CD4-positive, alpha-beta T cell treated with Interleukin-2 at 100 ng/mL for 4 hours (primary cell): ENCODE measurements around the gene HS6ST2.
"Not testable (repeated sequence)": the region's sequence is repeated elsewhere in the genome, so short reads cannot be mapped to it uniquely, and the experiment has no call there.

Source experiments
- DNase-seq: peaks from one replicate; pipeline ENCODE4 v3.0.0-alpha.2; 2020; ENCODE audit warnings: low spot score

The HS6ST2 gene

DNA sequence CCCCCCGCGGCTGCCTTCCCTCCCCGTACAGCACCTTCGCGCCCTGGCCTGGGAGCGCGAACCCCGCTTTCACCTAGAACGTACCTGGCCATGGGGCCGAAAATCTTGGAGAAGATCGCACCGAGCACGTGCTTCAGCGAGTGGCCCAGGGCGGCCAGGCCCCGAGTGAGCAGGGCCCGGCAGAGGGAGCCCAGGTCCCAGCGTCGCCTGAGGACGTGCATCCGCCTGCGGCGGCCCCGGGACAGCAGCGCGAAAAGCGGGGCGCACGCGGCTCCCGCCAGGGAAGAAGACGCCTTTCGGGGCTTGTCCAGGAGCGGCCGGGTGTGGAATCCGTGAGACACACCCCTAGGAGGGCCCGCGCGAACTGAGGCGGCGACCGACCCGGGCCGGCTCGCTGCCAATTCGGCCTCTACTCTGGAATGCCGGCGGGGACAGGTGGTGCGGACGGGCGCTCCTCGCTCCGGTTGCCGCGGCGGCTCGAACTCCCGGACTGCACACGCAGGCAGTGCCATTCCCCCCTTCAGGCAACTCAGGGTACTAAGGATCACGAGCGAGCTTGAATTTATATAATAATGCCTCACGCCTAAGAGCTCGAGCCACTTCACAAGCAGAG lies at the start of gene HS6ST2:
Gene HS6ST2 (minus strand): TSS at position 539 of the 613 bp plus-strand sequence.
- no peak for DNase-seq

DNA sequence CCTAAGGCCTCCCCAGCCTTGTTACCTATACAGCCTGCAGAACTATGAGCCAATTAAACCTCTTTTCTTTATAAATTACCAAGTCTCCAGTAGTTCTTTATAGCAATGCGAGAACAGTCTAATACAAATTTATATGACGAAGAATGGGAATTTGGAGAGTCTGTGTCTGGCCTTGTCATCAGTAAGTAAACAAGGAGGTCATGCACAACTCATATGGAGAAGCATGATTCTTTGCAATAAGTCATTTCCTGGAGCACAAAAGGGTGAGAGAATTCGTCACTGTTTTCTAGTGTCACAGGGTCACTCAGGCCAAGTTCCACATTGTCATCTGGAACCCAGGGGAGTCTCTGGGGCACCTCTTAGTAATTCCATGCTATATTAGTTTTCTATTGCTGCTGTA lies 49.0 kb upstream of the HS6ST2 start:
- DNase-seq, result no peak

DNA sequence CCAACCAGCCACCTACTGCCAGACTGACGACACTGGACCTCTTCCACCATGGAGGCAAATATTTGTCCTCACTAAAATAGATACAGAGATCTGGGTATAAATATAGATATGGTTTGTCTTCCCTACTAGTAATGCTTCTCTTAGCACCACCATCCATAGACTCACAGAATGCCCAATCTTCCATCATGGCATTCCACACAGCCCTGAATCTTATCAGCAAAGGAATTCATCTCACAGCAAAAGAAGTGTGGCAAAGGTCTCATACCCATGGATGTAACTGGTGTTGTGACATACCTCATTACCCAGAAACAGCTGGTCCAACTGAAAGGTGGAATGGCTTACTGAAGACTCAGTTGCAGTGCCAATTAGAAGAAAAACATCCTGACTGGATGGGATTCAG lies 47.2 kb upstream of the HS6ST2 start:
- DNase-seq, result no peak

DNA sequence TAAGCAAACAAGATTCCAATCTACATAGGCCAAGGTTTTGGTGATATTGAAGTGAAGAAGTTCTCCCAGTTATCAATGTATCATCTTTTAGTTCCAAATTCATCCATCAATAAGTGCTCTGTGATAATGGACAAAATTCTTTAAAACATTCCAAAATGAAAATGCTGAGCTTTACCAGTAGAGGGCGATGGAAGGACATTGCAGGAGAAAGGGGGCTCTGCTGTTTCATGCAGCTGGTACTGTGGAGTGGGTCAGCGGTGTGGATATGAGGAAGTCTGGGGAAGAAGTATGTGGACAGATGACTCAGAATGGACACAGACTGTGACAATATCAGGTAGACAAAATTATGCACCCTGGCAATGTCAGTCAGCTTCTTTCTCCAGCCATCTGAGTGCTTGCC lies 46.6 kb upstream of the HS6ST2 start:
- DNase-seq, result no peak

DNA sequence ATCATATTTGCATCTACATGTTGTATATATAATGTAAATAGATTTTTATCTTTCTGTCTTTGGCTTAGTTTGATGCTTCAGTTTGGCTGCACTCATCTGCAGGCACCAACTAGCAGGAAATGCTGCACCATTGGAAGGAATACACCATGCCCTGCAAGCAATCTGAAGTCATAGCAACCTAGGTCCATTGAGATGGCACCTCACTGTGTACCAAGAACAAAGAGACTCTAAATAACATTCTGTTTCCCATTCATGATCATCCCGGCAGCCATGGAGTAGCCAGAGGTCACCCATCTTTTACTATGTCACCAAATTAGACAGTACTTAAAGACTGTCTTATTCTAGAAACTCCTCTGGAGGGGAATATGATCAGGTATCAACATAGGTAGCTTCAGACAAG lies 40.8 kb upstream of the HS6ST2 start:
- DNase-seq, result no peak

DNA sequence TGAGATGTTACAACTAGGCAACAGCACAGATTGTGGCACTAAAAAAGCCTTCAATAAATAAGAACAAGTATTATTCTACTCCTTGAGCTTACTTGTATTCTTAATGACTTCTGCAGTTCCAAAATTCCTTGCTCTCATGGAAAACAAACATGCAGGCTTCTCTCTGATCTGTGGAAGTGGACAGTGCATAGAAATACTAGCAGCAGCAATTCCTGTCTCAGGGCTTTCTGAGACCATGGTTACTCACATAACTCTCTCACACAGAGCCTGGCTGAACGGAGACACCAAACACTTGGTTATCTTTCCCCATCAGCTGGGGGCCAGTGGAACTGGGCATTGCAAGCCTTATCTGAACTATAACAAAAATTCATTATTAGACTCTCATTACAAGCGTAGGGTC lies 32.4 kb upstream of the HS6ST2 start:
- no peak for DNase-seq

DNA sequence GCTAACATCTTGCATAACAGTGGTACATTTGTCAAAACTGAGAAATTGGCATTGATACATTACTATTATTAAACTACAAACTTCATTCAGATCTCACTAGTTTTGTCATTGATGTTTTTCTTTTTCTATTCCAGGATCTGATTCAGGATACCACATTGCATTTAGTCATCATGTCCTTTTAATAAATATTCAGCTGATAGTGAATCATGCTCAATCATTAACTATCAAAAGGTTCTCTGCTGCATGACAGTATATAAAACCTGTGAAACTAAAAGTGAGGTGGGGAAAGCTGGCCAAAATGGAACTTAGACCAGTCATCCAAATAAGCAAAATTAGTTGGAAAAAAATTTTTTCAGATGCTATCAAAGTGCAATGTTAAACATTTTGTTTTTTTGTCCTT lies 28.1 kb upstream of the HS6ST2 start:
- DNase-seq, result no peak

DNA sequence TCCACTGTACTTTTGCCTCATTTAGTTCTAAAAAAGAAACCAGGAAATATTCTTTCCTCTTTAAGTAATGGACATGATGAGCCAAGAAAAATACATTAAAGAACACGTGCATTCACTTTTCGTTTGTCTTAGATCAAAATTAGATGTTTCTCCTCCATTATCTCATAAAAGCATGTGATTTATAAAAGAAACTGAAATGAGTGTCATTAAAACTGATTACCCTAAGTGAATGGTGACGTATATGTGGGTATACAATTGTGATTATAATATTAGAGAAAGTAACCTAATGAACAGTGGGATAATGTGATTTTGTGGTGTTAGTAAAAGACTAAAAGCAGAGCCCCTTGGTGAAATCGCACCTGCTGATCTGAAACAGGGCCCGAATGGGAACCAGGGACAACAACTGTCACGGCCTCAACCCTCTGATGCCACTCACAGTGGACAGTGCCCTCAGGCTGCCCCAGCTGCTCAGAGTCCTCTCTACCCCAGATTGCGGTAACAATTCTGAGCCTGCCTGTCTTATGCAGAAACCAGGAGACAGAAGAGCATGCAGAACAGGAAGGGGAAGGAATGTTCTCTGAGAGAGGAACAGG lies 25.7 kb upstream of the HS6ST2 start:
- DNase-seq, result no peak

DNA sequence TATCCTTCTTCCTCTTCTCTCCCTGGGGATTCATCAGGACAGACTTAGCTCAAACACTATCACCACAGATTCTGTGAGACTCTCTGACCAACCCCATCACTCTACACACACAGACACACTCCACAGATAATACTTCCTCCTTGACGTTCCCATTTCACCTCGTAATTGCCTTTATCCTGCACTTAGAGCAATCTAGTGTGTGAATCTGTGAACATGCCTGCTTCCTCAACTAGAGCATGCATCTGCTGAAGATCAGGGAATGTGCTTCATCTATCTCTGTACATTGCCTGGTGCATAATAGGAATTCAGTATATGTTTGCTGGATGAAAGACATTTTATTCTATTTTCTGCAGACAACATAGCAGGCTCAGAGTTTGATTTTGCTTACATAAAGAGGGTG lies 25.1 kb upstream of the HS6ST2 start:
- no peak for DNase-seq

DNA sequence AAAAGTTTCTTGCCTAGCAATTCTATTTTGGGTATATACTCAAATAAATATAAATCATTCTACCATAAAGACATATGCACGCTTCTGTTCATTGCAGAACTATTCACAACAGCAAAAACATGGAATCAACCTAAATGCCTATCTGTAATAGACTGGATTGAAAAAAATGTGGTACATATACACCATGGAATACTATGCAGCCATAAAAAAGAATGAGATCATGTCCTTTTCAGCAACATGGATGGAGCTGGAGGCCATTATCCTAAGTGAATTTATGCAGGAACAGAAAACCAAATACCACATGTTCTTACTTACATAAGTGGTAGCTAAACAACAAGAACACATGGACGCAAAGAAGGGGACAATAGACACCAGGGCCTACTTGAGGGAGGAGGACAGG lies 21.6 kb upstream of the HS6ST2 start:
- DNase-seq, result not testable (repeated sequence)

DNA sequence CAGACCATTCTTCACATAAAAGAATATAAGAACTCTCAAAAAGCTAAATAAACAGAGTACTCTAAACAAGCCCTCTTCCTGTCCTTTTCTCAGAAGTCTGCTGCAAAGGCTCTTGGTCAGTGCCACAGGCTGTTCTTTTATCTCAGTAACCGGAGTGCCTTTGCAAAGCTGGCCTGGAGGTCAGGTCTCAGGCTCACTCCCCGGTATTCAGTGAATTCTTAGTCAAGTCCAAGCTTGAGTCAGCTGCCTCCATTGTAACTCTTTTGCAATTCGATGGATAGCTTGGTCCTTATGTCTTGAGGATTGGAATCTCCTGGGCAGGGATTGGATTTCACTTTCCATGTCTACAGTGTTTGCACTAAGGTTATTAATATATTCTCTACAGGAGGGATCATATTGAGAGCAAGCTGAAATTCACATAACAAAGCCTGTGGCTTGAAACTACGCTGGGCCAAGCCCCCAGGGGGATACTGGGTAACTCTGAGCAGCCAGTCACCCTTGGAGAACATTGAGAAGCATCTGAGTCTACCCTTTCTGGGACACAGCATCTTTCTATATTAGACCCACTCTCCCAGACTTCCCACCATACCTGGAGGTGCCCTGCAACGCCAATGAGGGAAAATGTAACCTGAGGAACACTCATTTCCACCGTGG lies 10.0 kb upstream of the HS6ST2 start:
- no peak for DNase-seq

DNA sequence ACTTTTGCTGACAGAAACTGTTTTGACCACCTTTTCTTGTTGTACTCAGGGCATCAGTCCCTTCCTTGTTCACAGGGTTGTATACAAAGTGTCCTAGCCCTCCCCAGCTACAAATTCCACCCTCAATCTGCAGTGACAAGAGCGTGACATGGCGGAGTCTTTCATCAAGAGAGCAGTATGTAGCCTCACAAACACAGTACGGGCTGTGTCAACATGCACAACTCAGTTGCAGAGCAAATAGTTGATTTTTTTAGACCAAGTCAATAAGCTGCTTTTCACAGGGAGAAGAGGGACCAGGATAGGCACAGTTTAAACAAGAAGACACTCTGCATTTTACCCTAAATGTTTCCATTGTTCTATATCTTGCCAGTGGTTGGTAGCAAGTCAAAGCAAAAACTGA lies 8.6 kb upstream of the HS6ST2 start:
- no peak for DNase-seq

DNA sequence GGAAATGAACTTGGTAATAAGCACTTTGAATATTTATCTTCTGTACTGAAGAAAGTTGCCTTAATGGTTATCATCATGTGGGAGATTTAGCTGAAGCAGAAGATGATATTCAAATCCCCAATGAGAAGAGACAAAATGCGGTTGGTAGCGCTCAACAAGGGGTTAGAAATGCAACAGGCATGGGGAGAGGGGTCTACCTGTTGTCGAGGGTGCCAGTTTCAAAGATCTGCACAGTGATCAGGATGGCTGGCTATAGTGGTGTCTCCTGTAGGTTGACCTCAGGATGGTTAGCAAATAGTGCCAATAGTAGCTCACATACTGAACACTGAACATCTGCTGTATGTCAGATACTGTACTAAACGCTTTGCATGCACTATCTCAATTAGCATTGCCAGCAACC lies 7.0 kb upstream of the HS6ST2 start:
- DNase-seq, result no peak

DNA sequence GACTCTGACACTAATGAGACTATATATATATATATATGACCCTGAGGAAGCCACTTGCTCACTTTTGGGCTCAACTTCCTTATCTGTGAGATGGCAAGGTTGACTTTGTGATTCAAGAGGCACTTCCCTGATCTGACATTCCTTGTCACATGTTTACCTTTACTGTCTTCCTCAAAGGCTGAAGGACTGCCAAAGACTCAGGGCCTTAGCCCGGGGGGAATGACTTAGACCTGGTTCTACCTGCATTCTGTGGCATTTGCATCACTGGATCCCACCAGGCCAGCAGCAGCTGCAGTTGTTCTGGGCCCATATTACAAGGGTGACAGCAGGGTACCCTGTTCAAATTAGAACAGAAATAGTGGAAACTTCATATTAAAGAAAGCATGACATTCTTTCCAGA lies 3.1 kb upstream of the HS6ST2 start:
- no peak for DNase-seq

DNA sequence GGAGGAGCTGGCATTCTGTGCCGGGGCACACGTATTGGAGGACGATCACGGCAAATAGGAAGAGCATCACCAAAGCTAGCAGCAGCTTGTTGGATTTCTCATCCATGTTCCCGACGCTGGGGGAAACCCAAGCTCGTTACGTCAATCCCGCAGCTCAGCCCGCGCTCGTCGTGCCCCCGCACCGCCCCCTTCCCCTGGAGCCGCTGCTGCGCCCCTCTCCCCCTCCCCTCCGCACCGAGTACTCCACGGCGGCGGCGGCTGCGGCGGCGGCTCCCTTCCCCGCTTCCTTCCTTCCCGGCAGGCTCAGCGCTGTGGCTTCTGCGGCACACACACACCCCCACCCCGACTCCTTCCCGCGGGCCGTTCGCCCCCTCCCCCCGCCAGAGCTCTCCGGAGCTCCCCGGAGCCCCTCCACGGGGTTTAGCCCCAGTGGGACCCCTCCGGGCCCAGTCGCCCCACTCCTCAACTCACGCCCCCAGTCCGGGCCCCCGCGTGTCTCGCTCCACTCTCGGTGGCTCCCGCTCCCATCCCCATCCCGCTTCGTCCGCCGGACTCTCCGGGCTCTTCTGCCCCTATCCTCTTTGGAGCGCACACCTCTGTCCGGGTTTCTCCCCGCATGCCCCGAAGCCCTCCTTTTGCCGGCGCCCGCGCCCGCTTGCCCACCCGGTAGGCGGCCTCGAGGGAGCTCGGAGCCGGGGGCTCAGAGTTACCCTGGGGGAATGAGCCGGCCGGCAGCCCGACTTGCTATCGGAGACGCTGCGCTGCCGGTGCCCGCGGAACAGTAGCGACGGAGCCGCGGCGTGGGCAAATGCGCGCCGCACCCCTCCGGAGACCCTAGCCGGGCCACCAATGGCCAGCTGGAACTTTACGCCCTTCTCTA lies 978 bp downstream of the HS6ST2 start:
- no peak for DNase-seq

DNA sequence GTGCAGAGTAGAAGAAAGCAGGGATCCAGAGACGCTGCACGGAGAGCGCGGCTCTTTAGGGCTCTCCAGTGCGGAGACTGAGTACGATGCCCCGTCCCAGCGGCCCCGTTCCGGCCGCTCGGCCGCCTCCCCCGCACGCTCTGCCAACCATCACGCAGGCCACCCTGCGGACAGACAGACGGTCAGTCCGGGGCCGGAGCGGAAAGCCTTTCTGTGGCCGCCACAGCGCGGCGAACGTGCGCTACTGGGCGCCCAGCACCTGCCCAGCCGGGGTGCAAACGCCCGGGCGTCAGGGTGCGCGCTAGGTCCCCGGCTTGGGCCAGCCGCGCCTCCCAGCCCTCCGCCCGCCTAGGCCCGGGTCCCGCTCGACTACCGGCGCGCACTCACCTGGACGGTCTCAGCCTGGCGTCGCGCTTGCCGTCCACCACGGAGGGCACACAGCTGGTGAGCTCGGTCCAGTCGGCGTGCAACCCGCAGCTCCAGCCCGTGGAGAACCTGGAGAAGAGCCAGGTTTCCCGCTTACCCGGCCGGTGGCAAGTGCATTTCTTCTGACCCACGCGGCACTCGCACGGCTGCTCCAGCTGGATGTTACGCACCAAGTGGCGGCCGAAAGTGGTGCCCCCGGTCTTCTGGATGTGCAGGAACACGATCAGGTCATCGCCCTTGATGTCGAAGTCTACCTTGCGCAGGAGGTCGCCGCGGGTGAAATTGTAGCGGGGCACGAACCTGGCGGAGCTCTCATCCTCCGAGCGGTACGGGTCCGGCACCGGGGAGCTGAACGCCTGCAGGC lies 1.8 kb downstream of the HS6ST2 start:
- DNase-seq, result no peak

DNA sequence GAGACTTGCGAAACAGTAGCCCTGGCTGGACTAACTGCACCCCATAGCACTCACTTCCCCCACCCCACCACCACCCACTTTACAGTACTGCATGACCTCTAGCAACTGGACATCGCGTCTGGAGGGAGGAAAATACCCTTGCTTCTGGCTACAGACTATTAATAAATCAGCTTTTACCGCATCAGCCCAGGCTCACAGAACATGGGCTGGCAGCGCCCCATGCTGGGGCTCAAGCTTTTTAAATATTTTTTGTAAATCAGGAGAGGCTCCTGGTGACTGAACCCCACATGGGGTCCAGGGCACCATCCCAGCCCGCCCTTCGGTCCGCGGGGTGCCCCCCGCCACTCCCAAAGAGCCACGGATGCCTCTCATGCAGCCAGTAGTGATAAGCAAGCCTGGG lies 2.7 kb downstream of the HS6ST2 start:
- DNase-seq, result no peak

DNA sequence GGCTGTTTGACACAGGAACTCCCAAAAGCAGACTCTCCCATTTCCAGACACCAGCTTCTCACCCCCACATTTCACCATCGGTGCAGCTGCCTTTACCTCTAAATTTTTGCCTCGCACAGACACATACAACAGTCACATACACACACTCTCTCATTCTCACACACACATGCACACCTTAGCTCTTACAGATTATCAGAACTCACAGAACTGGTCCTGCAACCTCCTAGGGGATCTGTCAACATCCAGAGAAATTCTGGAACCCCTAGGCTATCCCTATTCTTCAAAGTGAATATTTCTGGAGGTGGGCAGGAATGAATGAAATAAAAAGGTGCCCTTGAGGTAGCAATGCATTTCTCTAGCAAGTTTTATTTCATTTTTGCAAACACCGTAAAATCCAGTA lies 4.1 kb downstream of the HS6ST2 start:
- DNase-seq, result no peak

DNA sequence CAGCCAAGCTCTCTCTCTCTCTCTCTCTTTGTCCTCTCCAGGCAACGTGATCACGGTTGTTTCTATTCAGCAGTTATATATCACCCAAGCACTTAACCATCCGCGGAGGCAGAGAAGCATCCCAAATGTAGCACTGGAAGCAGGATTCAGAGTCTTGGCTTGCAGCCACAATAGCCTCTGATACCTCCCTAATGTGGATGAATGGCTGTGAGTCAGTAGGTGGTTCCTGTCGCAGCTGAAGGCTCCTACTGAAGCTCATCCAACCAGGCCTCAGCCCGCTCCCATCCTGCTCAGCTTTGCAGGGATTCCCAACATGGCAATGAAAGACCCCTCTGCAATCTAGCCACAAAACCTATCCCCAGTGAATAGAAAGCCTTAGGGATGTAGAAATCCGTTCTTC lies 5.1 kb downstream of the HS6ST2 start:
- no peak for DNase-seq

DNA sequence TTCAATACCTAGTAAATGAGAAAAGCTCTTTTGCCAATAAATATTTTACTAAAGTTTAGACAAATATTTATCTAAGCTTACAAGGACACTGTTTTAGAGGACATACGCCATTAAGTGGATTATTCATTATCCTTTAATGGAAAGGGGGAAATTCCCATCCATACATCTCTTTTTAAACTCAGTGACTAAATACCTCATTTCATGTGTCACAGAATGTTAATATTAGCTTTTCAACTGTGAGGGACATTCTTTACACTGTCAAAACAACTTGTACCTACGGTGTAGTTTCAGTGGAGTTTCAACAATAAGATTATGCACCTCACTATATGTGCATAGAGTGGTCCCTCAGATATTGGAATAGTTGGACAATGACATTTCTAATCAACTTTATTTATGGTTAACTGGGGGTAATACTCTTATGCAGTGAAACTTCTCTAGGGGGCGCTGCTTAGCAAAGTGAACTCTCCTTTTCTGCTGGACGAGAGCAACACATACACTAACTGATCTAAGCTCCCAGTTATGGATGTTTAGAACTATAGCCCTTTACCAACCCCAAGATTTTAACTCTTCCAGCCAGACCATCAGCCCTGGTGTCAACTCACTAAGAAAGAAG lies 9.7 kb downstream of the HS6ST2 start:
- no peak for DNase-seq

DNA sequence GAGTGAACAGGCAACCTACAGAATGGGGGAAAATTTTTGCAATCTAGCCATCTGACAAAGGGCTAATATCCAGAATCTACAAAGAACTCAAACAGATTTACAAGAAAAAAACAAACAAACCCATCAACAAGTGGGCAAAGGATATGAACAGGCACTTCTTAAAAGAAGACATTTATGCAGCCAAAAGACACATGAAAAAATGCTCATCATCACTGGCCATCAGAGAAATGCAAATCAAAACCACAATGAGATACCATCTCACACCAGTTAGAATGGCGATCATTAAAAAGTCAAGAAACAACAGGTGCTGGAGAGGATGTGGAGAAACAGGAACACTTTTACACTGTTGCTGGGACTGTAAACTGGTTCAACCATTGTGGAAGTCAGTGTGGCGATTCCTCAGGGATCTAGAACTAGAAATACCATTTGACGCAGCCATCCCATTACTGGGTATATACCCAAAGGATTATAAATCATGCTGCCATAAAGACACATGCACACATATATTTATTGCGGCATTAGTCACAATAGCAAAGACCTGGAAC lies 13.3 kb downstream of the HS6ST2 start:
- DNase-seq, result not testable (repeated sequence)
